ENCODE measurements around the gene CNGA1. TPM values are rescaled to one million over a fixed set of nuclear protein-coding genes. Genes with fewer than 3 reads are reported as not detected.

CNGA1 gene
- total and polyA plus RNA-seq, 2 donors (not counting 3 experiments of a cell fraction or from before 2014, with no cell fraction given): not detected

DNA sequence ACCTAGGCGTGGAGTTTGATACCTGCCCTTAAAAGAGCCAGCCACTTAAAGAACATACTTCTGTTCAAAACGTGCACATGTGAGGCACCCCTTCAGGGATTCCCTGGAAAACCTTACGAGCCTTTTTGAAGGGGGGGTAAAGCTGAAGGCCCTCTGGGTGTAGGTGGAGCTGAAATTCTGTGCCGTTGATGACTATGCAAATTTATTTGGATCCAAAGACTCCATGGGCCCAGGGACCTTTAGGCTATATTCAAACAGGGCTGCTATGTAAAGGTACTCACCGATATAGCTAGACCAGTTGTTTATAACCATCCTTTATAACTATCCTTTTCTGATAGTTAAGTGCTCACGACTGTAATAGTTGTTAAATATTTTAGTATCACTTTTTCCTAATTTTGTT lies 61.8 kb downstream of the CNGA1 start:
- Histone ChIP-seq H3K4me1 (ENCODE audit: control insufficient read depth, extremely low read depth, insufficient read depth, low read length) (no peaks in the 10 kb centered on the region), H3K9ac (replicated peaks; ENCODE audit: extremely low read depth, insufficient read depth, low read length) (no peak overlapping the region), H2AFZ (ENCODE audit: low read depth, low read length) (no peak overlapping the region), H3K79me2 (ENCODE audit: control insufficient read depth, insufficient read depth, low read length) (no peaks in the 10 kb centered on the region), H3K9me1 (replicated peaks; ENCODE audit: control insufficient read depth, extremely low read depth, insufficient read depth, low read length) (no peaks in the 10 kb centered on the region), H3K27me3 (ENCODE audit: control insufficient read depth in 2 of 2, insufficient read depth in 2 of 2, low read length in 2 of 2) (no peaks in the 10 kb centered on the region), H4K20me1 (replicated peaks; ENCODE audit: control insufficient read depth, extremely low read depth, insufficient read depth, low read length) (no peaks in the 10 kb centered on the region), H3K27ac (ENCODE audit: insufficient read depth, low read depth, low read length) (no peak overlapping the region), H3K36me3 (ENCODE audit: control insufficient read depth in 2 of 2, extremely low read depth in 1 of 2, insufficient read depth in 2 of 2, low read length in 2 of 2) (no peaks in the 10 kb centered on the region), H3K4me3 (replicated peaks in 1 of 3; ENCODE audit: insufficient read depth in 1 of 3, low read depth in 1 of 3, low read length in 3 of 3) (no peak overlapping the region), H3K4me2 (ENCODE audit: insufficient read depth, low read length) (no peak overlapping the region), H3K9me3 (replicated peaks; ENCODE audit: control insufficient read depth, insufficient read depth, low read length) (no peaks in the 10 kb centered on the region)
- no TSS peak for BruUV-seq (replicated peaks)
- dilution Hi-C loops (cut with MboI; ENCODE audit: extremely low pct_ligation_motif_present, low sequenced_read_pairs) (no loop called here), intact Hi-C loops (cut with micrococcal nuclease) (no loop called here)
- FAIRE-seq: no peak
- ChIA-PET CTCF (no interaction called here), POLR2A (no interaction called here)
- no peak for DNase-seq (ENCODE audit: low read depth, low spot score)
- TF ChIP-seq, protein P1, sequence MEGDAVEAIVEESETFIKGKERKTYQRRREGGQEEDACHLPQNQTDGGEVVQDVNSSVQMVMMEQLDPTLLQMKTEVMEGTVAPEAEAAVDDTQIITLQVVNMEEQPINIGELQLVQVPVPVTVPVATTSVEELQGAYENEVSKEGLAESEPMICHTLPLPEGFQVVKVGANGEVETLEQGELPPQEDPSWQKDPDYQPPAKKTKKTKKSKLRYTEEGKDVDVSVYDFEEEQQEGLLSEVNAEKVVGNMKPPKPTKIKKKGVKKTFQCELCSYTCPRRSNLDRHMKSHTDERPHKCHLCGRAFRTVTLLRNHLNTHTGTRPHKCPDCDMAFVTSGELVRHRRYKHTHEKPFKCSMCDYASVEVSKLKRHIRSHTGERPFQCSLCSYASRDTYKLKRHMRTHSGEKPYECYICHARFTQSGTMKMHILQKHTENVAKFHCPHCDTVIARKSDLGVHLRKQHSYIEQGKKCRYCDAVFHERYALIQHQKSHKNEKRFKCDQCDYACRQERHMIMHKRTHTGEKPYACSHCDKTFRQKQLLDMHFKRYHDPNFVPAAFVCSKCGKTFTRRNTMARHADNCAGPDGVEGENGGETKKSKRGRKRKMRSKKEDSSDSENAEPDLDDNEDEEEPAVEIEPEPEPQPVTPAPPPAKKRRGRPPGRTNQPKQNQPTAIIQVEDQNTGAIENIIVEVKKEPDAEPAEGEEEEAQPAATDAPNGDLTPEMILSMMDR (IDR thresholded peaks at IDR 0.05; ENCODE audit: extremely low read depth in 1 of 2, insufficient read depth in 1 of 2, low read depth in 1 of 2, low read length in 2 of 2): no peak
- TF ChIP-seq MYC (IDR thresholded peaks at IDR 0.05; ENCODE audit: low read depth, low read length): no peak
- no peak for TF ChIP-seq POLR2A (IDR thresholded peaks at IDR 0.05; ENCODE audit: low read depth, low read length)
- TF ChIP-seq JUN (IDR thresholded peaks at IDR 0.05; ENCODE audit: borderline replicate concordance, insufficient read depth, insufficient read length, low read depth): no peak
- no peak for TF ChIP-seq GATA2 (IDR thresholded peaks at IDR 0.05; ENCODE audit: insufficient read depth, insufficient read length, low read depth, low read length)
- no peak for TF ChIP-seq POLR2AphosphoS5 (IDR thresholded peaks at IDR 0.05; ENCODE audit: insufficient read depth, low read depth, low read length)
- TF ChIP-seq FOS (IDR thresholded peaks at IDR 0.05; ENCODE audit: borderline replicate concordance, insufficient read depth, low read length): no peak
- TF ChIP-seq, protein P2, sequence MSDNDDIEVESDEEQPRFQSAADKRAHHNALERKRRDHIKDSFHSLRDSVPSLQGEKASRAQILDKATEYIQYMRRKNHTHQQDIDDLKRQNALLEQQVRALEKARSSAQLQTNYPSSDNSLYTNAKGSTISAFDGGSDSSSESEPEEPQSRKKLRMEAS (IDR thresholded peaks at IDR 0.05; ENCODE audit: insufficient read depth, insufficient read length): no peak
